RWPE2 (cell line): Measurements from ENCODE around the gene ST6GALNAC2.

Source experiments
- ATAC-seq: fragments of 200-7000 bp; cut with Tn5 transposase; 3 replicates; pipeline ENCODE4 v1.9.1; 2021; ENCODE audit warnings: low read depth
- DNase-seq: peaks from one replicate; pipeline ENCODE4 v3.0.0-alpha.2; 2020; ENCODE audit warnings: low spot score
- H3K27ac ChIP-seq: fragments of 450-650 bp; 2 replicates; pipeline ENCODE4 v1.5.1; 2017; ENCODE audit warnings: mild to moderate bottlenecking; ENCODE audit not compliant: poor library complexity, severe bottlenecking
- H3K27me3 ChIP-seq: fragments of 250-450 bp; sonication (Bioruptor Pico); 2 replicates; pipeline ENCODE4 v1.5.1; 2021; ENCODE audit warnings: mild to moderate bottlenecking, moderate library complexity; ENCODE audit not compliant: insufficient read depth, poor library complexity, severe bottlenecking
- H3K36me3 ChIP-seq: fragments of 250-450 bp; sonication (Bioruptor Pico); 2 replicates; pipeline ENCODE4 v1.5.1; 2020; ENCODE audit warnings: low read depth, mild to moderate bottlenecking, moderate library complexity
- H3K4me1 ChIP-seq: fragments of 250-450 bp; sonication (Bioruptor Pico); 2 replicates; pipeline ENCODE4 v1.5.1; 2021; ENCODE audit warnings: mild to moderate bottlenecking, moderate library complexity; ENCODE audit not compliant: insufficient read depth, poor library complexity, severe bottlenecking
- H3K4me3 ChIP-seq: fragments of 250-450 bp; sonication (Bioruptor Pico); 2 replicates; pipeline ENCODE4 v1.5.1; 2021; ENCODE audit warnings: mild to moderate bottlenecking, moderate library complexity; ENCODE audit not compliant: severe bottlenecking
- H3K9me3 ChIP-seq: fragments of 250-450 bp; sonication (Bioruptor Pico); 2 replicates; pipeline ENCODE4 v1.5.1; 2021; ENCODE audit warnings: mild to moderate bottlenecking, moderate library complexity; ENCODE audit not compliant: severe bottlenecking
- TF ChIP-seq, protein P1 (sequence below): fragments of 450-650 bp; IDR thresholded peaks from one replicate; pipeline ENCODE4 v1.5.1; 2017; ENCODE audit warnings: mild to moderate bottlenecking, moderate library complexity; ENCODE audit not compliant: poor library complexity, severe bottlenecking

ST6GALNAC2 gene

GRCh38 chr17:76547642-76548202, 37.9 kb downstream of the ST6GALNAC2 start:
- H3K4me3 ChIP-seq: no peak overlapping the region
- H3K4me1 ChIP-seq: peaks cover 47% of the 10 kb centered on the region
- TF ChIP-seq, protein P1, sequence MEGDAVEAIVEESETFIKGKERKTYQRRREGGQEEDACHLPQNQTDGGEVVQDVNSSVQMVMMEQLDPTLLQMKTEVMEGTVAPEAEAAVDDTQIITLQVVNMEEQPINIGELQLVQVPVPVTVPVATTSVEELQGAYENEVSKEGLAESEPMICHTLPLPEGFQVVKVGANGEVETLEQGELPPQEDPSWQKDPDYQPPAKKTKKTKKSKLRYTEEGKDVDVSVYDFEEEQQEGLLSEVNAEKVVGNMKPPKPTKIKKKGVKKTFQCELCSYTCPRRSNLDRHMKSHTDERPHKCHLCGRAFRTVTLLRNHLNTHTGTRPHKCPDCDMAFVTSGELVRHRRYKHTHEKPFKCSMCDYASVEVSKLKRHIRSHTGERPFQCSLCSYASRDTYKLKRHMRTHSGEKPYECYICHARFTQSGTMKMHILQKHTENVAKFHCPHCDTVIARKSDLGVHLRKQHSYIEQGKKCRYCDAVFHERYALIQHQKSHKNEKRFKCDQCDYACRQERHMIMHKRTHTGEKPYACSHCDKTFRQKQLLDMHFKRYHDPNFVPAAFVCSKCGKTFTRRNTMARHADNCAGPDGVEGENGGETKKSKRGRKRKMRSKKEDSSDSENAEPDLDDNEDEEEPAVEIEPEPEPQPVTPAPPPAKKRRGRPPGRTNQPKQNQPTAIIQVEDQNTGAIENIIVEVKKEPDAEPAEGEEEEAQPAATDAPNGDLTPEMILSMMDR: peak; percentile 52
- ATAC-seq (no peak), DNase-seq (no peak)
- peak overlapping the region; percentile 88 for H3K27ac ChIP-seq
- H3K27me3 ChIP-seq: no peaks in the 10 kb centered on the region
- no peaks in the 10 kb centered on the region for H3K36me3 ChIP-seq
- no peaks in the 10 kb centered on the region for H3K9me3 ChIP-seq

- Histone ChIP-seq H3K36me3 (no peaks in the 10 kb centered on the region), H3K27me3 (no peaks in the 10 kb centered on the region), H3K27ac (peak overlapping the region; percentile 88), H3K4me3 (no peak overlapping the region), H3K9me3 (no peaks in the 10 kb centered on the region), H3K4me1 (peaks cover 47% of the 10 kb centered on the region)
- TF ChIP-seq, protein P1: peak; percentile 79
- DNase-seq: peak; percentile 73
- ATAC-seq: peak; percentile 49
Measured at GRCh38 chr17:76547183-76547641, 38.4 kb downstream of the ST6GALNAC2 start.

DNA sequence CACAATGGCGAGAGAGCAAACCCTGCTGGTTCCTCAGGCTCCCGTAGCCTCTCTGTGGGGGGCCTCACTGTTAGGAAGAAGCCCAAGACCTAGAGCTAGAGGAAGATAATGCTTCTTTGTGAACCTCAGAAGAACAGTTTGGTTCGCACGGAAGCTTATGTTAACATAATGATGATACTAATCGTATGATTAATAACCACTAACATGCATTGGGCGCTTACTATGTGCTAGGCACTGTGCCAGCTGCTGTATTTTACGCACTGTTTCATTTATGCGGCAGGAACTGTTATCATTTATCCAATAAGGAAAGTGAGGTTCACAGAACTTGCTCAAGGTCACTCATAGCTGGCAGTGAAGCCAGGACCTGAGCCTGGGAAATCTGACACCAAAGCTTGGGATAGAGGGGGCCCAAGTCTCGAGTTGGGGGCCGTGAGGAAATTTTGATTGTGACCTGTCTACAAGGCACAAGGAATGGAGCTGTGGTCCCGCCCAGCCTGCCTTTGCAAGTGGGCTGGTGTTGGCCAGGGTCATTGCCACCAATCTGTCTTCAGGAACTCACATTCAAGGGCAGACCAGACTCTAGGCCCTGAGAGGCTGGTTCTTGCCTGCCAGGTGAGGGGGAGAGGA, 39.0 kb downstream of the ST6GALNAC2 start:
- peak; percentile 70 for DNase-seq
- H3K27me3 ChIP-seq: no peaks in the 10 kb centered on the region
- TF ChIP-seq, protein P1: no peak
- no peaks in the 10 kb centered on the region for H3K36me3 ChIP-seq
- H3K4me1 ChIP-seq: peaks cover 44% of the 10 kb centered on the region
- ATAC-seq: peak; percentile 67
- no peaks in the 10 kb centered on the region for H3K9me3 ChIP-seq
- H3K4me3 ChIP-seq: no peak overlapping the region
- peak overlapping the region; percentile 88 for H3K27ac ChIP-seq

- Histone ChIP-seq H3K4me1 (peaks cover 41% of the 10 kb centered on the region), H3K27ac (peak overlapping the region; percentile 88), H3K27me3 (no peaks in the 10 kb centered on the region), H3K9me3 (no peaks in the 10 kb centered on the region), H3K36me3 (no peaks in the 10 kb centered on the region), H3K4me3 (no peak overlapping the region)
- TF ChIP-seq, protein P1: no peak
- DNase-seq: no peak
- ATAC-seq: no peak
Measured at GRCh38 chr17:76545918-76546555, 39.6 kb downstream of the ST6GALNAC2 start.
